B cell (primary cell): ENCODE results near the gene E2F6. TPM values are rescaled to one million over a fixed set of nuclear protein-coding genes. Genes with fewer than 3 reads are reported as not detected.

Experiments used
- ATAC-seq: fragments of 200-7000 bp; cut with Tn5 transposase; one replicate; pipeline ENCODE4 v1.10.0; 2021; ENCODE audit warnings: low read depth, mild to moderate bottlenecking, moderate number of reproducible peaks, moderate library complexity
- CTCF ChIA-PET: fragments of 350-600 bp; sonication (Branson Sonifier 250); formaldehyde crosslinking; loops from one replicate; lab custom pipeline; 2021; ENCODE audit warnings: antibody characterized with exemption, inconsistent platforms; lab: Charles Lee
- POLR2A ChIA-PET: fragments of 350-600 bp; sonication (Branson Sonifier 250); formaldehyde crosslinking; loops from one replicate; lab custom pipeline; 2021; ENCODE audit warnings: antibody characterized with exemption; lab: Charles Lee
- DNase-seq: peaks from one replicate; pipeline ENCODE4 v3.0.0; 2013
- H2AFZ ChIP-seq: 2 replicates; pipeline ENCODE4 v1.6.1; 2012; ENCODE audit warnings: mild to moderate bottlenecking, low read depth, low read length; ENCODE audit not compliant: insufficient read depth, poor library complexity, severe bottlenecking
- H3K27ac ChIP-seq, 2 donors: 1 replicate in 1 of 2; 2 replicates in 1 of 2; pipeline ENCODE4 v1.5.1; 2012 to 2013; ENCODE audit warnings: low read length in 2 of 2, mild to moderate bottlenecking in 2 of 2, moderate library complexity in 1 of 2
- H3K27me3 ChIP-seq, 4 experiments: fragments of 200-600 bp in 1 of 4; sonication (generic) in 1 of 4; replicated peaks in 1 of 4; 1 replicate in 2 of 4; 2 replicates in 2 of 4; pipeline versions ENCODE4 v1.6.1 to v1.7.0; 2013 to 2016; ENCODE audit warnings: low read length in 3 of 4, mild to moderate bottlenecking in 2 of 4, mixed read lengths in 1 of 4, moderate library complexity in 1 of 4; ENCODE audit not compliant: insufficient read depth in 4 of 4, control insufficient read depth in 3 of 4; ENCODE audit errors: control extremely low read depth in 1 of 4
- H3K36me3 ChIP-seq, 2 experiments: replicated peaks in 1 of 2; 1 replicate in 1 of 2; 2 replicates in 1 of 2; pipeline versions ENCODE4 v1.6.1 to v1.7.1; 2013; ENCODE audit warnings: low read length in 1 of 2; ENCODE audit not compliant: insufficient read depth in 2 of 2, control insufficient read depth in 1 of 2; ENCODE audit errors: control extremely low read depth in 1 of 2, extremely low read depth in 1 of 2
- H3K4me1 ChIP-seq, 2 donors: fragments of 200-600 bp in 1 of 2; sonication (generic) in 1 of 2; 1 replicate in 1 of 2; 2 replicates in 1 of 2; pipeline versions ENCODE4 v1.5.1 to v1.6.1; 2013 to 2017; ENCODE audit warnings: low read length in 2 of 2; ENCODE audit not compliant: control insufficient read depth in 2 of 2, insufficient read depth in 2 of 2
- H3K4me2 ChIP-seq: replicated peaks from 2 replicates; pipeline ENCODE3; 2012; ENCODE audit warnings: mild to moderate bottlenecking, low read depth, low read length; ENCODE audit not compliant: poor library complexity, severe bottlenecking
- H3K4me3 ChIP-seq, 5 experiments: fragments of 200-600 bp in 1 of 5; sonication (generic) in 1 of 5; 1 replicate in 3 of 5; 2 replicates in 2 of 5; pipeline versions ENCODE4 v1.5.1 to v1.7.0; 2011 to 2016; ENCODE audit warnings: low read length in 4 of 5, mild to moderate bottlenecking in 4 of 5, low read depth in 2 of 5, control low read depth in 1 of 5, moderate library complexity in 1 of 5; ENCODE audit not compliant: insufficient read depth in 1 of 5; ENCODE audit errors: control extremely low read depth in 1 of 5, extremely low read depth in 1 of 5
- H3K79me2 ChIP-seq: fragments of 200-600 bp; sonication (generic); one replicate; pipeline ENCODE4 v1.6.0; 2016; ENCODE audit warnings: low read length; ENCODE audit not compliant: control insufficient read depth, insufficient read depth
- H3K9ac ChIP-seq: fragments of 200-600 bp; sonication (generic); 2 replicates; pipeline ENCODE4 v1.6.1; 2017; ENCODE audit warnings: mild to moderate bottlenecking, low read length, moderate library complexity
- H3K9me3 ChIP-seq, 3 donors: one replicate each; pipeline versions ENCODE4 v1.6.1 to v1.7.1; 2013; ENCODE audit warnings: low read length in 2 of 3; ENCODE audit not compliant: control insufficient read depth in 2 of 3, insufficient read depth in 1 of 3; ENCODE audit errors: control extremely low read depth in 1 of 3
- H4K20me1 ChIP-seq: 2 replicates; pipeline ENCODE4 v1.6.0; 2012; ENCODE audit warnings: mild to moderate bottlenecking, low read length; ENCODE audit not compliant: insufficient read depth, control insufficient read depth, poor library complexity, severe bottlenecking
- H3K27ac Mint-ChIP-seq: one replicate; pipeline ENCODE4 v1.8.0; 2021; ENCODE audit warnings: mixed read lengths
- H3K27me3 Mint-ChIP-seq: one replicate; pipeline ENCODE4 v1.8.0; 2021; ENCODE audit warnings: mixed read lengths
- H3K4me1 Mint-ChIP-seq: one replicate; pipeline ENCODE4 v1.8.0; 2021; ENCODE audit warnings: mixed read lengths
- H3K4me3 Mint-ChIP-seq: one replicate; pipeline ENCODE4 v1.8.0; 2021; ENCODE audit warnings: mixed read lengths
- H3K9me3 Mint-ChIP-seq: one replicate; pipeline ENCODE4 v1.8.0; 2022; ENCODE audit warnings: mixed read lengths; ENCODE audit not compliant: insufficient read depth
- CTCF ChIP-seq: fragments of 200-600 bp; IDR thresholded peaks from one replicate; pipeline ENCODE4 v1.8.0; 2022; ENCODE audit warnings: antibody characterized with exemption, mild to moderate bottlenecking
- EZH2 ChIP-seq: IDR thresholded peaks from 2 replicates; pipeline ENCODE4 v1.6.1; 2012; ENCODE audit warnings: borderline replicate concordance, low read depth, mild to moderate bottlenecking, moderate library complexity, low read length; ENCODE audit not compliant: insufficient read depth, poor library complexity, severe bottlenecking
- WGBS: methylation state at CpG from one replicate; pipeline ENCODE4 v1.1.5; 2013; ENCODE audit warnings: missing lambda C conversion rate; ENCODE audit not compliant: insufficient coverage; 5-methylcytosine and 5-hydroxymethylcytosine counted together
- intact Hi-C: fragments of 100-400 bp; cut with micrococcal nuclease; formaldehyde crosslinking; loops from one replicate; pipeline ENCODE4 v1.10.0; 2022
- polyA plus RNA-seq: library from polyadenylated mRNA; depleted of rRNA; stranded (reverse); fragments of >200 nt; gene quantifications from 2 replicates; pipeline ENCODE4 v1.2.3, GENCODE V29; 2012
- total RNA-seq, 2 donors: library from RNA; stranded (reverse); fragments of 120-200 nt in 1 of 2; gene quantifications; 1 replicate in 1 of 2; 2 replicates in 1 of 2; pipeline versions ENCODE4 v1.2.3 to v1.2.4, GENCODE V29; 2013 to 2022

Gene E2F6
- total and polyA plus RNA-seq, 2 donors (not counting 1 experiment from before 2014, with no cell fraction given) = 2.0 to 10.0 TPM

GRCh38 chr2:11515490-11515981 is 49.6 kb upstream of the E2F6 start:
- no peak overlapping the region for H3K27ac ChIP-seq
- H3K27me3 Mint-ChIP-seq = peaks cover 13% of the 10 kb centered on the region
- no peaks in the 10 kb centered on the region for H4K20me1 ChIP-seq
- no peak overlapping the region for H3K4me3 ChIP-seq
- no peaks in the 10 kb centered on the region for H3K27me3 ChIP-seq
- intact Hi-C loops = no loop called here
- H3K9me3 Mint-ChIP-seq = peaks cover 2% of the 10 kb centered on the region
- H3K4me1 ChIP-seq = no peaks in the 10 kb centered on the region
- DNase-seq (no peak), ATAC-seq (no peak)
- CTCF ChIA-PET = no interaction called here
- H3K9ac ChIP-seq = no peak overlapping the region
- H2AFZ ChIP-seq = no peak overlapping the region
- H3K4me2 ChIP-seq = no peak overlapping the region
- H3K36me3 ChIP-seq = no peaks in the 10 kb centered on the region
- no peak overlapping the region for H3K27ac Mint-ChIP-seq
- POLR2A ChIA-PET = no interaction called here
- peaks cover 0 to 17% (median 3%) of the 10 kb centered on the region in 3 donors for H3K9me3 ChIP-seq
- 64% methylated on average over 4 of the region's 6 CpGs for WGBS
- no peaks in the 10 kb centered on the region for H3K79me2 ChIP-seq
- no peaks in the 10 kb centered on the region for H3K4me1 Mint-ChIP-seq
- TF ChIP-seq EZH2 (no peak), CTCF (no peak)
- no peak overlapping the region for H3K4me3 Mint-ChIP-seq

GRCh38 chr2:11514904-11515303 is 48.9 kb upstream of the E2F6 start:
- H3K27ac Mint-ChIP-seq = no peak overlapping the region
- no peak overlapping the region for H3K4me3 Mint-ChIP-seq
- H3K27me3 Mint-ChIP-seq = peaks cover 14% of the 10 kb centered on the region
- H3K36me3 ChIP-seq = no peaks in the 10 kb centered on the region
- no peak overlapping the region for H2AFZ ChIP-seq
- TF ChIP-seq CTCF (no peak), EZH2 (no peak)
- ATAC-seq = no peak
- H3K9me3 Mint-ChIP-seq = no peaks in the 10 kb centered on the region
- H3K4me2 ChIP-seq = no peak overlapping the region
- no peaks in the 10 kb centered on the region for H4K20me1 ChIP-seq
- DNase-seq = no peak
- no peaks in the 10 kb centered on the region for H3K4me1 ChIP-seq
- ChIA-PET CTCF (no interaction called here), POLR2A (no interaction called here)
- no peaks in the 10 kb centered on the region for H3K79me2 ChIP-seq
- intact Hi-C loops = no loop called here
- peaks cover 0 to 17% (median 3%) of the 10 kb centered on the region in 3 donors for H3K9me3 ChIP-seq
- WGBS = 95% methylated on average over 5 of the region's 6 CpGs
- no peak overlapping the region for H3K4me3 ChIP-seq
- H3K9ac ChIP-seq = no peak overlapping the region
- H3K27ac ChIP-seq = no peak overlapping the region
- no peaks in the 10 kb centered on the region for H3K4me1 Mint-ChIP-seq
- H3K27me3 ChIP-seq = no peaks in the 10 kb centered on the region
